Activated B cell treated with CpG ODN at 0.5 μM for 24 hours (primary cell): Measurements from ENCODE around the gene LSM11. TPM values are rescaled to one million over a fixed set of nuclear protein-coding genes. Genes with fewer than 3 reads are reported as not detected.

Source experiments
- ATAC-seq: fragments of 200-7000 bp; cut with Tn5 transposase; one replicate; pipeline ENCODE4 v1.10.0; 2021; ENCODE audit warnings: low read depth, mild to moderate bottlenecking, moderate library complexity
- CTCF ChIA-PET: fragments of 350-600 bp; sonication (Branson Sonifier 250); formaldehyde crosslinking; loops from one replicate; lab custom pipeline; 2021; ENCODE audit warnings: antibody characterized with exemption; lab: Charles Lee
- POLR2A ChIA-PET: fragments of 350-600 bp; sonication (Branson Sonifier 250); formaldehyde crosslinking; loops from one replicate; lab custom pipeline; 2021; ENCODE audit warnings: antibody characterized with exemption; lab: Charles Lee
- DNase-seq: peaks from one replicate; pipeline ENCODE4 v3.0.0; 2022
- H3K27ac Mint-ChIP-seq: one replicate; pipeline ENCODE4 v1.8.0; 2020; ENCODE audit warnings: mixed read lengths
- H3K27me3 Mint-ChIP-seq: one replicate; pipeline ENCODE4 v1.8.0; 2021; ENCODE audit warnings: mixed read lengths
- H3K36me3 Mint-ChIP-seq: one replicate; pipeline ENCODE4 v1.8.0; 2021; ENCODE audit warnings: low read depth, mixed read lengths
- H3K4me1 Mint-ChIP-seq: one replicate; pipeline ENCODE4 v1.8.0; 2021; ENCODE audit warnings: mixed read lengths
- H3K4me3 Mint-ChIP-seq: one replicate; pipeline ENCODE4 v1.8.0; 2020; ENCODE audit warnings: mild to moderate bottlenecking, mixed read lengths
- H3K9me3 Mint-ChIP-seq: one replicate; pipeline ENCODE4 v1.8.0; 2020; ENCODE audit warnings: mixed read lengths
- intact Hi-C: fragments of 100-400 bp; cut with micrococcal nuclease; formaldehyde crosslinking; loops from one replicate; pipeline ENCODE4 v1.15.1; 2024
- total RNA-seq: library from RNA; stranded (reverse); gene quantifications from 2 replicates; pipeline ENCODE4 v1.2.3, GENCODE V29; 2022
- TF ChIP-seq, protein P1 (sequence below): fragments of 200-600 bp; IDR thresholded peaks from one replicate; pipeline ENCODE4 v1.8.0; 2022; ENCODE audit warnings: antibody characterized with exemption, mild to moderate bottlenecking

The LSM11 gene
- total RNA-seq, 1 donor from 2014 or later = 5.0 TPM

DNA sequence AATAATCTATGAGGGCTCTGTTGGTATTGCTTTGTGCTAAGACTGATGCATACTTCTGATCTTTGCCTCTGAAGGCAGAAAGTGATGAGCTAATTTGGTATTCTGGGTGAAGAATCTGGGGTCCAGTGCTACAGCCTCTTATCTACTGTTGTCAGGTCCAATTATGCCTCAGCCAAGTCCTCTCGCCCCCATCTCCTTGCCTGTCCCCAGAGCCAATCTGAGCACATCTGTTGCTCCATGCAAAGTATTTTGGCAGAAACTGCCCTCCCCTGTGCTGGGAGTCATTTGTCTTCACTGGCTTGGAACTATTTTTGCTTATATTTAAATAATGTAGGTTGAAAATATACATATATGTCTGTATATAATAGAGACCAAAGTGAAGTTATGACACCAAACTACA is 23.4 kb downstream of the LSM11 start:
- POLR2A ChIA-PET = no interaction called here
- no peak for ATAC-seq
- no peak for DNase-seq
- Mint-ChIP-seq H3K4me3 (no peak overlapping the region), H3K27ac (no peak overlapping the region), H3K9me3 (peaks cover 2% of the 10 kb centered on the region), H3K27me3 (no peaks in the 10 kb centered on the region), H3K36me3 (no peaks in the 10 kb centered on the region), H3K4me1 (no peaks in the 10 kb centered on the region)
- TF ChIP-seq, protein P1, sequence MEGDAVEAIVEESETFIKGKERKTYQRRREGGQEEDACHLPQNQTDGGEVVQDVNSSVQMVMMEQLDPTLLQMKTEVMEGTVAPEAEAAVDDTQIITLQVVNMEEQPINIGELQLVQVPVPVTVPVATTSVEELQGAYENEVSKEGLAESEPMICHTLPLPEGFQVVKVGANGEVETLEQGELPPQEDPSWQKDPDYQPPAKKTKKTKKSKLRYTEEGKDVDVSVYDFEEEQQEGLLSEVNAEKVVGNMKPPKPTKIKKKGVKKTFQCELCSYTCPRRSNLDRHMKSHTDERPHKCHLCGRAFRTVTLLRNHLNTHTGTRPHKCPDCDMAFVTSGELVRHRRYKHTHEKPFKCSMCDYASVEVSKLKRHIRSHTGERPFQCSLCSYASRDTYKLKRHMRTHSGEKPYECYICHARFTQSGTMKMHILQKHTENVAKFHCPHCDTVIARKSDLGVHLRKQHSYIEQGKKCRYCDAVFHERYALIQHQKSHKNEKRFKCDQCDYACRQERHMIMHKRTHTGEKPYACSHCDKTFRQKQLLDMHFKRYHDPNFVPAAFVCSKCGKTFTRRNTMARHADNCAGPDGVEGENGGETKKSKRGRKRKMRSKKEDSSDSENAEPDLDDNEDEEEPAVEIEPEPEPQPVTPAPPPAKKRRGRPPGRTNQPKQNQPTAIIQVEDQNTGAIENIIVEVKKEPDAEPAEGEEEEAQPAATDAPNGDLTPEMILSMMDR = no peak
- intact Hi-C loops = no loop called here
- CTCF ChIA-PET = no interaction called here

DNA sequence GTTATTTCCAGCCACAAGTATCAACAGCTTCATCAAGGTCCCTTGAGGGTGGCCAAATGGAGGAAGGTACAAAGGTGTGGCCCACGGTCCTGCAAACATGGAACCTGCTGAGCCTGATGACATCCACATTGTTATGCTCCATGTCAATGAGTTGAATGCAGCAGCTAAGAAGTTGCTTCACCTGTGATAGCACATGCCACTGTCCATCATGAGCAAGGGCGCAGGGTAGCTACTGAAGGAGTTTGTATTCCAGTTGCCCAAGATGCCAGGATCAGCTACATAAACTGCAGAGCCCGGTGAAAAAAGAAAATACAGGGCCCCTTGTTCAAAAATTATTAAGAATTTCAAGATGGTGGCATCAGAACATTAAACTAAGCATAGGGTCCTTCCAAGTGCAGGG is 24.2 kb downstream of the LSM11 start:
- peaks cover 2% of the 10 kb centered on the region for H3K9me3 Mint-ChIP-seq
- no peak overlapping the region for H3K4me3 Mint-ChIP-seq
- H3K36me3 Mint-ChIP-seq = no peaks in the 10 kb centered on the region
- DNase-seq (no peak), ATAC-seq (no peak)
- TF ChIP-seq, protein P1 = no peak
- H3K4me1 Mint-ChIP-seq = no peaks in the 10 kb centered on the region
- CTCF ChIA-PET = no interaction called here
- POLR2A ChIA-PET = no interaction called here
- no peaks in the 10 kb centered on the region for H3K27me3 Mint-ChIP-seq
- no peak overlapping the region for H3K27ac Mint-ChIP-seq
- intact Hi-C loops = no loop called here

GRCh38 chr5:157770665-157771064 is 27.2 kb downstream of the LSM11 start:
- CTCF ChIA-PET = no interaction called here

DNA sequence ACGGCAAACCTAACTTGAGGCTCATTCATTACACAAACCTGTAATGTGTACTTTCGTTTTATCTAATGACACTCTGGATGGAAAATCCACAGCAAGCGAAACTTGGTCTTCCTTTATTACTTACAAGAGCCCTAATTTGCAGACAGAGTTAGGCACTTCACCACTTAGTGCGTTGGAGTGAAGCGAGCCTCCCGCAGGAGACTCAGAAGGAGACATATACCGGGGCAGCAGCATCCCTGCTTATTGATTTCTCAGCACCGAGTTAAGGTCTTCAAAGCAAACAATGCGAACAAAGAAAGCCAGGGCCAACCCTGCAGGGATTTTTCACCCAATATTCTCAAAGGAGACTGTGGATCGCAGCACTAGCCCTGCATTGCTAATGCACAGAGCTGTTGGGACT is 28.6 kb downstream of the LSM11 start:
- no peak for DNase-seq
- no peaks in the 10 kb centered on the region for H3K36me3 Mint-ChIP-seq
- TF ChIP-seq, protein P1 = no peak
- peaks cover 2% of the 10 kb centered on the region for H3K9me3 Mint-ChIP-seq
- POLR2A ChIA-PET = no interaction called here
- H3K4me3 Mint-ChIP-seq = no peak overlapping the region
- no peak for ATAC-seq
- CTCF ChIA-PET = interaction anchor here (1.2 kb wide), 1 partner anchor 9 kb away, joined by 3 read pairs; no protein-coding TSS in a partner anchor
- intact Hi-C loops = no loop called here
- no peaks in the 10 kb centered on the region for H3K27me3 Mint-ChIP-seq
- H3K4me1 Mint-ChIP-seq = no peaks in the 10 kb centered on the region
- no peak overlapping the region for H3K27ac Mint-ChIP-seq

More at GRCh38 chr5:157770665-157771064, 27.2 kb downstream of the LSM11 start:
- Mint-ChIP-seq H3K4me3 (no peak overlapping the region), H3K27ac (no peak overlapping the region), H3K9me3 (peaks cover 2% of the 10 kb centered on the region), H3K27me3 (no peaks in the 10 kb centered on the region), H3K4me1 (no peaks in the 10 kb centered on the region), H3K36me3 (no peaks in the 10 kb centered on the region)
- intact Hi-C loops = no loop called here
- DNase-seq (no peak), ATAC-seq (no peak)
- POLR2A ChIA-PET = no interaction called here
- TF ChIP-seq, protein P1 = no peak

- ChIA-PET POLR2A (interaction anchor here (0.7 kb wide), 1 partner anchor 26 kb away, joined by 6 read pairs; no protein-coding TSS in a partner anchor), CTCF (no interaction called here)
- ATAC-seq (no peak), DNase-seq (no peak)
- H3K27me3 Mint-ChIP-seq = no peaks in the 10 kb centered on the region
- intact Hi-C loops = no loop called here
- H3K4me1 Mint-ChIP-seq = no peaks in the 10 kb centered on the region
- no peaks in the 10 kb centered on the region for H3K9me3 Mint-ChIP-seq
- no peak overlapping the region for H3K27ac Mint-ChIP-seq
- TF ChIP-seq, protein P1 = no peak
- H3K4me3 Mint-ChIP-seq = no peak overlapping the region
- no peaks in the 10 kb centered on the region for H3K36me3 Mint-ChIP-seq
Measured at GRCh38 chr5:157778121-157778805, 34.8 kb downstream of the LSM11 start.
